GM12873 (cell line): ENCODE measurements around the gene NIP7.

ENCODE experiments used
- CTCF ChIP-seq: IDR thresholded peaks from 2 replicates; pipeline ENCODE4 v1.5.1; 2012; ENCODE audit warnings: low read depth, mild to moderate bottlenecking, moderate library complexity, low read length, control low read depth; ENCODE audit not compliant: insufficient read depth; ENCODE audit errors: missing control alignments

NIP7 gene

GRCh38 chr16:69320740-69321073, 18.9 kb upstream of the NIP7 start:
- no peak for TF ChIP-seq CTCF

- no peak for TF ChIP-seq CTCF
These were observed 18.5 kb upstream of the NIP7 start for GRCh38 chr16:69321080-69321479.

GRCh38 chr16:69322343-69322742, 17.2 kb upstream of the NIP7 start:
- no peak for TF ChIP-seq CTCF

GRCh38 chr16:69323415-69323814, 16.2 kb upstream of the NIP7 start:
- no peak for TF ChIP-seq CTCF

- no peak for TF ChIP-seq CTCF
These were observed 15.5 kb upstream of the NIP7 start for GRCh38 chr16:69324013-69324531.

GRCh38 chr16:69324585-69325253, 14.9 kb upstream of the NIP7 start:
- no peak for TF ChIP-seq CTCF

- TF ChIP-seq CTCF: no peak
These were observed 13.8 kb upstream of the NIP7 start for GRCh38 chr16:69325784-69326171.
